H1 (cell line): ENCODE results near the gene OR2AG2. TPM values are rescaled to one million over a fixed set of nuclear protein-coding genes. Genes with fewer than 3 reads are reported as not detected.

ENCODE experiments used
- CTCF ChIA-PET: fragments of 300-600 bp; sonication (Branson Sonifier 250); formaldehyde crosslinking; loops from one replicate; lab custom pipeline; 2021; ENCODE audit not compliant: partially characterized antibody; lab: Charles Lee
- POLR2A ChIA-PET: fragments of 300-600 bp; sonication (Branson Sonifier 250); formaldehyde crosslinking; loops from one replicate; lab custom pipeline; 2021; ENCODE audit warnings: inconsistent platforms; ENCODE audit not compliant: partially characterized antibody; lab: Charles Lee
- DNase-seq, 2 experiments: peaks; one replicate each; pipeline versions ENCODE4 v3.0.0 to v3.0.0-alpha.2; 2010 to 2022; ENCODE audit warnings: low spot score in 2 of 2, low read depth in 1 of 2, mixed read lengths in 1 of 2
- FAIRE-seq: peaks from 2 replicates; lab custom pipeline; 2011; peaks lifted over from hg19 to GRCh38; lab: Jason Lieb, UNC
- H2AFZ ChIP-seq: 2 replicates; pipeline ENCODE4 v1.8.1; 2012; ENCODE audit warnings: low read length, inconsistent platforms
- H2AK5ac ChIP-seq: 2 replicates; pipeline ENCODE4 v1.6.1; 2013; ENCODE audit warnings: low read depth, low read length
- H2BK120ac ChIP-seq: replicated peaks from 2 replicates; pipeline ENCODE3; 2013; ENCODE audit warnings: low read depth, low read length, inconsistent platforms
- H2BK12ac ChIP-seq: 2 replicates; pipeline ENCODE4 v1.6.1; 2013; ENCODE audit warnings: low read depth, low read length
- H2BK15ac ChIP-seq: 2 replicates; pipeline ENCODE4 v1.6.1; 2013; ENCODE audit warnings: low read length
- H2BK20ac ChIP-seq: 2 replicates; pipeline ENCODE4 v1.6.1; 2013; ENCODE audit warnings: low read length
- H2BK5ac ChIP-seq: 2 replicates; pipeline ENCODE4 v1.6.1; 2013; ENCODE audit warnings: low read depth, low read length
- H3K14ac ChIP-seq: 2 replicates; pipeline ENCODE4 v1.6.1; 2013; ENCODE audit warnings: inconsistent platforms; ENCODE audit not compliant: insufficient read length
- H3K18ac ChIP-seq: 2 replicates; pipeline ENCODE4 v1.6.1; 2013; ENCODE audit warnings: low read length; ENCODE audit errors: extremely low read depth
- H3K23ac ChIP-seq: 2 replicates; pipeline ENCODE4 v1.6.1; 2013; ENCODE audit warnings: inconsistent platforms; ENCODE audit not compliant: insufficient read length
- H3K23me2 ChIP-seq: 2 replicates; pipeline ENCODE4 v1.6.1; 2013; ENCODE audit warnings: low read depth, low read length
- H3K27ac ChIP-seq: 2 replicates; pipeline ENCODE4 v1.6.1; 2011; ENCODE audit warnings: low read depth, low read length, inconsistent platforms
- H3K27me3 ChIP-seq, 4 experiments: replicated peaks in 1 of 4; 1 replicate in 1 of 4; 2 replicates in 3 of 4; pipeline versions ENCODE4 v1.6.1 to v1.8.1; 2011 to 2013; ENCODE audit warnings: low read length in 3 of 4, mild to moderate bottlenecking in 3 of 4, inconsistent platforms in 2 of 4, mixed read lengths in 2 of 4, moderate library complexity in 1 of 4; ENCODE audit not compliant: control insufficient read depth in 3 of 4, insufficient read depth in 3 of 4; ENCODE audit errors: extremely low read depth in 1 of 4
- H3K36me3 ChIP-seq, 4 experiments: 2 replicates each; pipeline versions ENCODE4 v1.6.1 to v1.8.1; 2011 to 2013; ENCODE audit warnings: mild to moderate bottlenecking in 4 of 4, low read length in 3 of 4, moderate library complexity in 2 of 4, control low read depth in 1 of 4, inconsistent platforms in 1 of 4; ENCODE audit not compliant: insufficient read depth in 4 of 4, control insufficient read depth in 2 of 4
- H3K4ac ChIP-seq: replicated peaks from 2 replicates; pipeline ENCODE3; 2013; ENCODE audit warnings: low read length, low read depth, mixed read lengths, inconsistent platforms; ENCODE audit not compliant: insufficient read length
- H3K4me1 ChIP-seq, 4 experiments: replicated peaks in 1 of 4; 1 replicate in 1 of 4; 2 replicates in 3 of 4; pipeline versions ENCODE4 v1.6.1 to v1.8.1; 2011 to 2013; ENCODE audit warnings: low read length in 3 of 4, inconsistent platforms in 2 of 4, mixed read lengths in 1 of 4; ENCODE audit not compliant: insufficient read depth in 4 of 4, control insufficient read depth in 3 of 4
- H3K4me2 ChIP-seq, 2 experiments: 2 replicates each; pipeline versions ENCODE4 v1.6.1 to v1.8.1; 2011 to 2013; ENCODE audit warnings: low read depth in 2 of 2, low read length in 2 of 2, control low read depth in 1 of 2, inconsistent platforms in 1 of 2, mild to moderate bottlenecking in 1 of 2; ENCODE audit not compliant: insufficient read depth in 1 of 2
- H3K4me3 ChIP-seq, 4 experiments: fragments of 200-600, 300-600 bp in 1 of 4; sonication (generic), shearing (Covaris generic), sonication (Bioruptor Twin) in 1 of 4; 2 replicates each; pipeline versions ENCODE4 v1.5.1 to v1.8.1; 2011 to 2016; ENCODE audit warnings: low read length in 4 of 4, low read depth in 3 of 4, control low read depth in 2 of 4, inconsistent platforms in 2 of 4, mild to moderate bottlenecking in 2 of 4, mixed read lengths in 1 of 4, moderate library complexity in 1 of 4; ENCODE audit not compliant: insufficient read depth in 2 of 4; ENCODE audit errors: extremely low read depth in 1 of 4
- H3K56ac ChIP-seq: replicated peaks from 2 replicates; pipeline ENCODE3; 2013; ENCODE audit warnings: low read depth, mild to moderate bottlenecking, mixed read lengths, low read length, inconsistent platforms; ENCODE audit not compliant: insufficient read length
- H3K79me1 ChIP-seq: 2 replicates; pipeline ENCODE4 v1.6.1; 2013; ENCODE audit warnings: low read depth, low read length, control low read depth
- H3K79me2 ChIP-seq, 2 experiments: 2 replicates each; pipeline versions ENCODE4 v1.6.1 to v1.8.1; 2012 to 2013; ENCODE audit warnings: low read length in 2 of 2, mild to moderate bottlenecking in 2 of 2, inconsistent platforms in 1 of 2; ENCODE audit not compliant: insufficient read depth in 2 of 2, control insufficient read depth in 1 of 2
- H3K9ac ChIP-seq, 4 experiments: replicated peaks in 1 of 4; 1 replicate in 1 of 4; 2 replicates in 3 of 4; pipeline versions ENCODE4 v1.6.1 to v1.8.1; 2011 to 2013; ENCODE audit warnings: low read depth in 3 of 4, low read length in 3 of 4, control low read depth in 2 of 4, mild to moderate bottlenecking in 2 of 4, moderate library complexity in 2 of 4, inconsistent platforms in 1 of 4; ENCODE audit errors: extremely low read depth in 1 of 4
- H3K9me3 ChIP-seq, 2 experiments: 2 replicates each; pipeline versions ENCODE4 v1.6.1 to v1.8.1; 2012 to 2013; ENCODE audit warnings: mild to moderate bottlenecking in 2 of 2, moderate library complexity in 2 of 2, control low read depth in 1 of 2, inconsistent platforms in 1 of 2, low read depth in 1 of 2, low read length in 1 of 2, mixed read lengths in 1 of 2; ENCODE audit not compliant: insufficient read depth in 2 of 2
- H4K20me1 ChIP-seq, 2 experiments: replicated peaks in 1 of 2; 2 replicates each; pipeline versions ENCODE3 to v1.8.1; 2011 to 2013; ENCODE audit warnings: inconsistent platforms in 2 of 2, low read length in 2 of 2, mild to moderate bottlenecking in 1 of 2; ENCODE audit not compliant: insufficient read depth in 2 of 2, control insufficient read depth in 1 of 2
- H4K5ac ChIP-seq: 2 replicates; pipeline ENCODE4 v1.6.1; 2013; ENCODE audit warnings: low read length, low read depth, mixed read lengths, inconsistent platforms; ENCODE audit not compliant: insufficient read length
- H4K8ac ChIP-seq: 2 replicates; pipeline ENCODE4 v1.8.0; 2013; ENCODE audit warnings: mild to moderate bottlenecking, moderate library complexity, low read length, inconsistent platforms; ENCODE audit not compliant: insufficient read depth; ENCODE audit errors: extremely low read depth
- H4K91ac ChIP-seq: replicated peaks from 2 replicates; pipeline ENCODE3; 2013; ENCODE audit warnings: low read length, mixed read lengths, inconsistent platforms; ENCODE audit not compliant: insufficient read length
- CHD1 ChIP-seq: IDR thresholded peaks from 2 replicates; pipeline ENCODE4 v1.6.1; 2012; ENCODE audit warnings: low read depth, low read length, improper control_type of control experiment
- EP300 ChIP-seq, 2 experiments: IDR thresholded peaks; 1 replicate in 1 of 2; 2 replicates in 1 of 2; pipeline ENCODE4 v1.6.1; 2011 to 2012; ENCODE audit warnings: low read depth in 2 of 2, low read length in 2 of 2, mild to moderate bottlenecking in 2 of 2, borderline replicate concordance in 1 of 2, inconsistent platforms in 1 of 2, moderate library complexity in 1 of 2
- WGBS, 2 experiments: shearing (Covaris generic) in 1 of 2; methylation state at CpG; one replicate each; pipeline versions ENCODE4 v1.1.6 to v1.1.7; 2013 to 2015; ENCODE audit warnings: low lambda C conversion rate in 2 of 2, mixed read lengths in 2 of 2, inconsistent platforms in 1 of 2, low coverage in 1 of 2, missing lambda C conversion rate in 1 of 2; ENCODE audit not compliant: insufficient replicate concordance in 2 of 2, insufficient coverage in 1 of 2, insufficient read length in 1 of 2; ENCODE audit errors: extremely low coverage in 1 of 2, missing lambda C conversion rate in 1 of 2; 5-methylcytosine and 5-hydroxymethylcytosine counted together
- polyA plus RNA-seq, 7 experiments: library from polyadenylated mRNA; depleted of rRNA in 3 of 7; stranded (reverse) in 5 of 7; unstranded in 2 of 7; fragments of >200 nt in 5 of 7; fragments of 200-250 nt in 2 of 7; gene quantifications; 1 replicate in 5 of 7; 2 replicates in 1 of 7; 4 replicates in 1 of 7; pipeline versions ENCODE4 v1.2.1 to v1.2.3, GENCODE V29; 2011 to 2013; ENCODE audit warnings: missing spikeins in 2 of 7, mixed read lengths in 2 of 7
- total RNA-seq: library from RNA; stranded (reverse); fragmentation: NEBNext Ultra II Directional; extraction: Animal tissue kit (Norgen Biotek cat#: 25700); gene quantifications from 2 replicates; pipeline ENCODE4 v1.2.1, GENCODE V29; 2021

OR2AG2 gene
- total and polyA plus RNA-seq, 2 of the 8 experiments (the other 6 are each of a cell fraction or from before 2014, with no cell fraction given) = 0.22 to 0.74 TPM

- H3K23me2 ChIP-seq = no peaks in the 10 kb centered on the region; the same call in 1 of the 2 replicates
- ChIA-PET POLR2A (no interaction called here), CTCF (interaction anchor here (0.9 kb wide), 1 partner anchor 193 kb away, joined by 3 read pairs; no protein-coding TSS in a partner anchor)
- H3K9ac ChIP-seq = no peak overlapping the region
- no peak overlapping the region for H2BK120ac ChIP-seq
- H2AFZ ChIP-seq = no peak overlapping the region
- no peak overlapping the region for H3K4me3 ChIP-seq
- H3K27me3 ChIP-seq = no peaks in the 10 kb centered on the region
- H3K14ac ChIP-seq = no peak overlapping the region
- no peak overlapping the region for H3K23ac ChIP-seq
- H4K5ac ChIP-seq = no peak overlapping the region
- H3K4ac ChIP-seq = no peak overlapping the region
- H3K4me2 ChIP-seq = no peak overlapping the region
- no peaks in the 10 kb centered on the region for H4K20me1 ChIP-seq
- H3K79me2 ChIP-seq = no peaks in the 10 kb centered on the region
- DNase-seq = no peak
- no peak for FAIRE-seq
- H2BK15ac ChIP-seq = no peak overlapping the region
- no peaks in the 10 kb centered on the region for H3K79me1 ChIP-seq
- no peak overlapping the region for H3K27ac ChIP-seq
- H3K9me3 ChIP-seq = no peaks in the 10 kb centered on the region
- no peak overlapping the region for H4K91ac ChIP-seq
- H3K36me3 ChIP-seq = no peaks in the 10 kb centered on the region
- no peak overlapping the region for H4K8ac ChIP-seq
- 90% methylated on average over 1 of the region's 1 CpG; no CpG with 5 or more reads in 1 of the 2 experiments for WGBS, 2 experiments
- no peak overlapping the region for H2AK5ac ChIP-seq
- H2BK5ac ChIP-seq = no peak overlapping the region
- H3K18ac ChIP-seq = no peak overlapping the region
- H2BK20ac ChIP-seq = no peak overlapping the region
- no peak overlapping the region for H2BK12ac ChIP-seq
- H3K4me1 ChIP-seq = no peaks in the 10 kb centered on the region
- TF ChIP-seq CHD1 (no peak), EP300 (IDR thresholded peaks at IDR 0.05; ENCODE audit: borderline replicate concordance in 1 of 2, low read depth in 2 of 2, low read length in 2 of 2) (no peak)
- TF ChIP-seq, all 59 proteins: peak for 0
- H3K56ac ChIP-seq = no peak overlapping the region
Measured at GRCh38 chr11:6724013-6724412, 47.8 kb downstream of the OR2AG2 start.
